DND-41 (cell line): Measurements from ENCODE around the gene FBXL19.

Source experiments
- EZH2 ChIP-seq: IDR thresholded peaks from 3 replicates; pipeline ENCODE4 v1.6.1; 2012; ENCODE audit warnings: borderline replicate concordance, low read depth, mild to moderate bottlenecking, moderate library complexity, low read length, inconsistent platforms; ENCODE audit not compliant: severe bottlenecking
- TF ChIP-seq, protein P1 (sequence below): IDR thresholded peaks from 2 replicates; pipeline ENCODE4 v1.5.1; 2012; ENCODE audit warnings: borderline replicate concordance, low read length, moderate library complexity, mild to moderate bottlenecking; ENCODE audit not compliant: poor library complexity, severe bottlenecking; ENCODE audit errors: extremely low read depth

DNA sequence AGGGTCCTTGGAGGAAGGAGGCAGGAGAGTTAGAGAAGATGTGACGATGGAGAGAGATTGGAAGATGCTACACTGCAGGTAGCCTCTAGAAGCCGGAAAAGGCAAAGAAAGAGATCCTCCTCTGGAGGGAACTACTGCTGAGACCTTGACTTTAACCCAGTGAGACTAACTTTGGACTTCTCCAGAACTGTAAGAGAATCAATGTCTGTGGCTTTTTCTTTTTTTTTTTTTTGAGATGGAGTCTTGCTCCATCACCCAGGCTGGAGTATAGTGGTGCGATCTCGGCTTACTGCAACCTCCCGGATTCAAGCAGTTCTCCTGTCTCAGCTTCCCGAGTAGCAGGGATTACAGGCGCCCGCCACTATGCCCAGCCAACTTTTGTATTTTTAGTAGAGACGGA, 38.2 kb upstream of the FBXL19 start:
- no peak for TF ChIP-seq EZH2
- TF ChIP-seq, protein P1, sequence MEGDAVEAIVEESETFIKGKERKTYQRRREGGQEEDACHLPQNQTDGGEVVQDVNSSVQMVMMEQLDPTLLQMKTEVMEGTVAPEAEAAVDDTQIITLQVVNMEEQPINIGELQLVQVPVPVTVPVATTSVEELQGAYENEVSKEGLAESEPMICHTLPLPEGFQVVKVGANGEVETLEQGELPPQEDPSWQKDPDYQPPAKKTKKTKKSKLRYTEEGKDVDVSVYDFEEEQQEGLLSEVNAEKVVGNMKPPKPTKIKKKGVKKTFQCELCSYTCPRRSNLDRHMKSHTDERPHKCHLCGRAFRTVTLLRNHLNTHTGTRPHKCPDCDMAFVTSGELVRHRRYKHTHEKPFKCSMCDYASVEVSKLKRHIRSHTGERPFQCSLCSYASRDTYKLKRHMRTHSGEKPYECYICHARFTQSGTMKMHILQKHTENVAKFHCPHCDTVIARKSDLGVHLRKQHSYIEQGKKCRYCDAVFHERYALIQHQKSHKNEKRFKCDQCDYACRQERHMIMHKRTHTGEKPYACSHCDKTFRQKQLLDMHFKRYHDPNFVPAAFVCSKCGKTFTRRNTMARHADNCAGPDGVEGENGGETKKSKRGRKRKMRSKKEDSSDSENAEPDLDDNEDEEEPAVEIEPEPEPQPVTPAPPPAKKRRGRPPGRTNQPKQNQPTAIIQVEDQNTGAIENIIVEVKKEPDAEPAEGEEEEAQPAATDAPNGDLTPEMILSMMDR = no peak
